Measurements from ENCODE around the gene VPREB1. TPM values are rescaled to one million over a fixed set of nuclear protein-coding genes. Genes with fewer than 3 reads are reported as not detected.
"Not testable (repeated sequence)": the region's sequence is repeated elsewhere in the genome, so short reads cannot be mapped to it uniquely, and the experiment has no call there.

The VPREB1 gene
- total RNA-seq, 2 donors from 2014 or later: not detected

DNA sequence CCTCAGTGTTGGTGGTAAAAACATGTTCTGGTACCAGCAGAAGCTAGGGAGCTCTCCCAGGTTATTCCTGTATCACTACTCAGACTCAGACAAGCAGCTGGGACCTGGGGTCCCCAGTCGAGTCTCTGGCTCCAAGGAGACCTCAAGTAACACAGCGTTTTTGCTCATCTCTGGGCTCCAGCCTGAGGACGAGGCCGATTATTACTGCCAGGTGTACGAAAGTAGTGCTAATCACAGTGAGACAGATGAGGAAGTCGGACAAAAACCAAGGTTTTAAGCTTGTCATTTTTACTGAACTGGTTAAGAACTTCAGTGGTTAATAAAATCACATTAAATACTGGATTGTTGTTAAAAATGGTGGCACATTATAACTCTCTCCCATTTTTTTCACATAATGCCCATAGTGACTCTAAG is 42.6 kb upstream of the VPREB1 start:
- Histone ChIP-seq H3K27ac (no peak overlapping the region), H3K36me3 (no peaks in the 10 kb centered on the region), H3K4me1 (no peaks in the 10 kb centered on the region), H3K27me3 (peaks cover 0 to 4% of the 10 kb centered on the region in 2 donors), H3K4me3 (no peak overlapping the region), H3K9me3 (no peaks in the 10 kb centered on the region)
- TF ChIP-seq, protein P1, sequence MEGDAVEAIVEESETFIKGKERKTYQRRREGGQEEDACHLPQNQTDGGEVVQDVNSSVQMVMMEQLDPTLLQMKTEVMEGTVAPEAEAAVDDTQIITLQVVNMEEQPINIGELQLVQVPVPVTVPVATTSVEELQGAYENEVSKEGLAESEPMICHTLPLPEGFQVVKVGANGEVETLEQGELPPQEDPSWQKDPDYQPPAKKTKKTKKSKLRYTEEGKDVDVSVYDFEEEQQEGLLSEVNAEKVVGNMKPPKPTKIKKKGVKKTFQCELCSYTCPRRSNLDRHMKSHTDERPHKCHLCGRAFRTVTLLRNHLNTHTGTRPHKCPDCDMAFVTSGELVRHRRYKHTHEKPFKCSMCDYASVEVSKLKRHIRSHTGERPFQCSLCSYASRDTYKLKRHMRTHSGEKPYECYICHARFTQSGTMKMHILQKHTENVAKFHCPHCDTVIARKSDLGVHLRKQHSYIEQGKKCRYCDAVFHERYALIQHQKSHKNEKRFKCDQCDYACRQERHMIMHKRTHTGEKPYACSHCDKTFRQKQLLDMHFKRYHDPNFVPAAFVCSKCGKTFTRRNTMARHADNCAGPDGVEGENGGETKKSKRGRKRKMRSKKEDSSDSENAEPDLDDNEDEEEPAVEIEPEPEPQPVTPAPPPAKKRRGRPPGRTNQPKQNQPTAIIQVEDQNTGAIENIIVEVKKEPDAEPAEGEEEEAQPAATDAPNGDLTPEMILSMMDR (IDR thresholded peaks at IDR 0.05): no peak
- DNase-seq (ENCODE audit: low spot score): no peak

DNA sequence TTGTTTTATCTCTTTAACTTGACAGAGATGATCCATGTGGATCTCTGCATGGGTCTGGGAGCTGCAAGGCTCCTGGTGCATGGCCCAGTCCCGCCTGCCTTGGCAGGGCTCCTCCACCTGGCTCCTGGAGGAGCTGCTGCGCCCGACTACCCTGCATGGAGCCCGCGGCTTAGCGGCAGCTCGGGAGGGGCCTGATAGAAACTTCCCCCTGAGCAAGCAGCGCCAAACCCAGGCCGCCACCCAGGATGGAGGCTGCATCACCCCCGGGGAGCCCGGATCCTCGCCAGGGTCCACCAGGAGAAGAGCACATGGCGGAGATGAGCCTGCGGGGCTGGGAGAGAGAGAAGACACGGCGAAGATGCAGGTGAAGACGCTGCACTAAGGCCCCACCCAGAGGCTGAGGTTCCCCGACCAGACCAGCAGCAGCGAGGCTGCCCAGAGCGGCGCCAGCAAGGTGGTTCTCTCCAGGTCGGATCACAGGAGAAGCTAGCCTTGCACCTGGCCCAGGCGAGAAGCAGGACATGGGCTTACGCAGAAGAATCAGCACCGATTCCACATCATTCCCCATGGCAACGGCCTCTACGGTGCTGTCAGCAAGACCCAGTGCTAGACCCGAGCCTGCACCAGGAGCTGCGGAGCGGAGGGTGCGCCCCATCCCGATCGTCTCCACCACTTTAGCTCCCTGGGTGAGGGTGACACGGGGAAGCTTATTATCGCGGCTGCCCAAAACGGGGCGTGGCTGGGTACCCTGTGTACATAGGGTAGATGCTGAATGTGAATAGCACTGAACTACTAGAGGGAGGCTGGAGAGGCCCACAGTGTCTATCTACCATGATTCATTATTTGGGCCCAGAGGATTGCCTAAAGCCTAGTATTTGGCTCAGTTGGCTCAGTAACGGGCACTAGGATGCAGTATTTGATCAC is 41.3 kb upstream of the VPREB1 start:
- peaks cover 0 to 4% of the 10 kb centered on the region in 2 donors for H3K27me3 ChIP-seq
- no peaks in the 10 kb centered on the region for H3K4me1 ChIP-seq
- H3K27ac ChIP-seq: no peak overlapping the region
- no peak for DNase-seq (ENCODE audit: low spot score)
- no peaks in the 10 kb centered on the region for H3K9me3 ChIP-seq
- no peak overlapping the region for H3K4me3 ChIP-seq
- H3K36me3 ChIP-seq: no peaks in the 10 kb centered on the region
- TF ChIP-seq, protein P1 (IDR thresholded peaks at IDR 0.05): no peak

DNA sequence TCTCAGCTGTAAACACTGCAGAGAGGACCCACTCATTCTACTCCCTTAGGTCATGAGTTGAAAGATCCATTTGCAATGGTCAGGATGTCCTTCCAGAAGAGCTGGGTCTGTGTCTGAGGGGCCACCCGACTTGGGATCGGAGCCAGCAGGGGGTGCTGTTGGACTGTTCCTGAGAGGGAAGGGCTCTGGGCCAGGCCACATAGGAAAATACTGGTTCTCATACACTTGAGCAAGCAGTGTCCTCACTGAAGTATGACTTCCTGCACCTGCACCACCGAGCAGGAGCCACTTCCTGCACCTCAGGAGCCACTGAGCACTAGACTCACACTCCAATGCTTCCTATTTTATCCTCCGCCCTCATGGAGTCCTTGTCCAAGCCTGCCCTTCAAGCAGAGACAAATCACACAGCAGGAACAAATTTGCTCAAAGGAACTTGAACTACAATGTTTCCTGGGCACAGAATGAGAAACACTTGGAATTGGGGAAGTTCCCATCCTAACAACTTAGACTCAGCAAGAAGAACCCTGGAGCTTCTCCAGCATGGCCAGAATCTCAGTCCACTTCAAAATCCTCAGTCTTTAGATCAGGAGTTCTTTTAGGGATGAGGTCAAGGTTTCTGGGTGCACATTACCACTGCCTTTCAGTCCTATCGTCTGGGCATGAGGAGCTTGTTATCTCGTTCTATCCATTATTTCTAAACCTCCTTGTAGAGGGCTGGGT is 36.6 kb upstream of the VPREB1 start:
- peak; percentile 62 for DNase-seq (ENCODE audit: low spot score)
- no peaks in the 10 kb centered on the region for H3K4me1 ChIP-seq
- no peaks in the 10 kb centered on the region for H3K9me3 ChIP-seq
- H3K27ac ChIP-seq: no peak overlapping the region
- no peak overlapping the region for H3K4me3 ChIP-seq
- TF ChIP-seq, protein P1 (IDR thresholded peaks at IDR 0.05): peak in 1 of 2 donors; percentile 53
- H3K27me3 ChIP-seq: no peaks in the 10 kb centered on the region
- H3K36me3 ChIP-seq: no peaks in the 10 kb centered on the region

DNA sequence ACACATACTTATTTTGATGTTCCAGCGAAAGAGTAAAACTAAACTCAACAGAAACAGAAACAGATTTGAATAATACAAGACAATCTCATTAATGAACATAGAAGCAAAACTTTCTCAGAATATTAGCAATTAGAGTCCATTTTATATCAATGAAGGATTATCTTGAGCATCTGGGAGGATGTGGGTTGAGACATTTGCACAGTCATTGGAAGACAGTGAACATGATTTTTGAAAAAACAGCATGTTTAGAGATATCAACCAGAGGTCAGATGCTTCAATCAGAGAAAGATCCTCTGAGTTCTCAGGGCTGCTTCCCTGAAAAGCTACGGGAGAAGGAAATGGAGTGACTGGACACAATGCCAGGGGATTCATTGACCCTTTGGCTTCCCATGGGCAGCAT is 35.9 kb upstream of the VPREB1 start:
- Histone ChIP-seq H3K27ac (no peak overlapping the region), H3K4me1 (no peaks in the 10 kb centered on the region), H3K4me3 (no peak overlapping the region), H3K36me3 (no peaks in the 10 kb centered on the region), H3K27me3 (no peaks in the 10 kb centered on the region), H3K9me3 (no peaks in the 10 kb centered on the region)
- TF ChIP-seq, protein P1 (IDR thresholded peaks at IDR 0.05): no peak
- DNase-seq (ENCODE audit: low spot score): no peak

DNA sequence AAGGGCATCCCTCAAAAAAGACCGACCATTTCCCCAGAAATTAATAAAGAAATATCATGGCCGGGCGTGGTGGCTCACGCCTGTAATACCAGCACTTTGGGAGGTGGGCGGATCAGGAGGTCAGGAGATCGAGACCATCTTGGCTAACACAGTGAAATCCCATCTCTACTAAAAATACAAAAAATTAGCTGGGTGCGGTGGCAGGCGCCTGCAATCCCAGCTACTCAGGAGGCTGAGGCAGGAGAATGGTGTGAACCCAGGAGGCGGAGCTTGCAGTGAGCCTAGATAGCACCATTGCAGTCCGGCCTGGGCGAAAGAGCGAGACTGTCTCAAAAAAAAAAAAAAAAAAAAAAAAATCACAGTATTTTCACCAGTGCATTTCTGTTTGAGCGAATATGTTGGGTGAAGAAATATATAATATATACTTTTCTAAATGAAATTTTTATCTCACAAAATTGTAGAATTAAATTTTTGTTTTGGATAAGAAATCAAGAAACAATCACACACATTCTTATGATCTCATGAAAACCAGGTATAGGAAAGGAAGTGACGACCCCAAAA is 35.4 kb upstream of the VPREB1 start:
- not testable (repeated sequence) for H3K4me1 ChIP-seq; H3K9me3 ChIP-seq; H3K36me3 ChIP-seq; DNase-seq (ENCODE audit: low spot score); H3K27ac ChIP-seq; H3K27me3 ChIP-seq; H3K4me3 ChIP-seq

DNA sequence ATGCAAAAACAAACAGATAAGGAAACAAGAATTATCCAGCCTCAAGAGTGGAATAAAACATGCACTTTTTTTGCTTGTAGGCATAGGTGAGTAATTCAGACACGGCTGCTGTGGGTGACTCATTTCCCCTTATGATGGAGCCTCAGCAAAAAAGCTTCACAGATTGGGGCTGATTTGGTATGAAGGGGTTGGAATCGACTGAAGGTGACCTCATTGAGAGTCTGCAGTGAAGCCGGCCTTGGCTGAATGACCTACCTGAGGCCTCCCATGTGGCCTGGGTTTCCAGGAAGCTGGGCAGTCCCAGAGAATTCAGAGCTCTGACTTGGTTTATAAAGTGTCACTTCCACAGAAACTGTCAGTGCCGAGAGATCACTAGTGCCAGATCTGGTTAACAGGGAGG is 34.2 kb upstream of the VPREB1 start:
- H3K4me3 ChIP-seq: no peak overlapping the region
- H3K27ac ChIP-seq: no peak overlapping the region
- H3K27me3 ChIP-seq: no peaks in the 10 kb centered on the region
- TF ChIP-seq, protein P1 (IDR thresholded peaks at IDR 0.05): no peak
- H3K4me1 ChIP-seq: no peaks in the 10 kb centered on the region
- no peak for DNase-seq (ENCODE audit: low spot score)
- no peaks in the 10 kb centered on the region for H3K36me3 ChIP-seq
- H3K9me3 ChIP-seq: no peaks in the 10 kb centered on the region

Data from right atrium auricular region (tissue), 2 donors.